H9 (cell line): ENCODE measurements around the gene GLRA1. TPM values are rescaled to one million over a fixed set of nuclear protein-coding genes. Genes with fewer than 3 reads are reported as not detected.
"Not testable (repeated sequence)": the region's sequence is repeated elsewhere in the genome, so short reads cannot be mapped to it uniquely, and the experiment has no call there.

Experiments
- DNase-seq: peaks from one replicate; pipeline ENCODE4 v3.0.0-alpha.2; 2017
- H2AFZ ChIP-seq: one replicate; pipeline ENCODE4 v1.6.1; 2013; ENCODE audit warnings: mild to moderate bottlenecking, low read length, control low read depth, moderate library complexity
- H2AK5ac ChIP-seq: 2 replicates; pipeline ENCODE4 v1.6.1; 2013; ENCODE audit warnings: low read length, control low read depth, mixed read lengths; ENCODE audit not compliant: insufficient read length
- H2BK120ac ChIP-seq: one replicate; pipeline ENCODE4 v1.6.1; 2013; ENCODE audit warnings: low read depth, mild to moderate bottlenecking, low read length, control low read depth, inconsistent platforms; ENCODE audit not compliant: poor library complexity, severe bottlenecking
- H2BK12ac ChIP-seq: 2 replicates; pipeline ENCODE4 v1.6.1; 2013; ENCODE audit warnings: low read length, control low read depth, mixed read lengths, low read depth; ENCODE audit not compliant: insufficient read length
- H2BK15ac ChIP-seq: 2 replicates; pipeline ENCODE4 v1.6.1; 2013; ENCODE audit warnings: low read depth, low read length, control low read depth
- H2BK20ac ChIP-seq: one replicate; pipeline ENCODE4 v1.6.1; 2013; ENCODE audit warnings: low read depth, mild to moderate bottlenecking, low read length, control low read depth, inconsistent platforms; ENCODE audit not compliant: poor library complexity, severe bottlenecking
- H2BK5ac ChIP-seq: 2 replicates; pipeline ENCODE4 v1.6.1; 2013; ENCODE audit warnings: low read length, control low read depth, mixed read lengths; ENCODE audit not compliant: insufficient read length
- H3K14ac ChIP-seq: 2 replicates; pipeline ENCODE4 v1.6.1; 2013; ENCODE audit warnings: low read length, control low read depth; ENCODE audit not compliant: insufficient read depth
- H3K18ac ChIP-seq: 2 replicates; pipeline ENCODE4 v1.6.1; 2013; ENCODE audit warnings: low read depth, mild to moderate bottlenecking, mixed read lengths, low read length, control low read depth; ENCODE audit not compliant: insufficient read length
- H3K23ac ChIP-seq: 2 replicates; pipeline ENCODE4 v1.6.1; 2013; ENCODE audit warnings: low read length, control low read depth, mixed read lengths, low read depth; ENCODE audit not compliant: insufficient read length
- H3K23me2 ChIP-seq: 2 replicates; pipeline ENCODE4 v1.6.1; 2013; ENCODE audit warnings: low read depth, mild to moderate bottlenecking, mixed read lengths, low read length, control low read depth; ENCODE audit not compliant: insufficient read length, poor library complexity, severe bottlenecking
- H3K27ac ChIP-seq: 2 replicates; pipeline ENCODE4 v1.5.1; 2013; ENCODE audit warnings: low read length, control low read depth, mixed read lengths, low read depth; ENCODE audit not compliant: insufficient read length
- H3K27me3 ChIP-seq: 2 replicates; pipeline ENCODE4 v1.6.1; 2013; ENCODE audit warnings: low read length, control low read depth, inconsistent platforms; ENCODE audit not compliant: insufficient read depth
- H3K4ac ChIP-seq: 2 replicates; pipeline ENCODE4 v1.6.1; 2013; ENCODE audit warnings: low read depth, mild to moderate bottlenecking, control low read depth, inconsistent platforms, low read length, moderate library complexity
- H3K4me1 ChIP-seq: 2 replicates; pipeline ENCODE4 v1.6.1; 2013; ENCODE audit warnings: low read length, control low read depth, inconsistent platforms; ENCODE audit not compliant: insufficient read depth
- H3K4me2 ChIP-seq: 2 replicates; pipeline ENCODE4 v1.6.1; 2013; ENCODE audit warnings: low read length, control low read depth, mixed read lengths; ENCODE audit not compliant: insufficient read length, insufficient read depth
- H3K56ac ChIP-seq: 2 replicates; pipeline ENCODE4 v1.6.1; 2013; ENCODE audit warnings: low read depth, mild to moderate bottlenecking, mixed read lengths, low read length, control low read depth; ENCODE audit not compliant: insufficient read length
- H3K79me1 ChIP-seq: 2 replicates; pipeline ENCODE4 v1.6.1; 2013; ENCODE audit warnings: low read depth, mild to moderate bottlenecking, moderate library complexity, low read length, control low read depth, inconsistent platforms; ENCODE audit not compliant: insufficient read depth, poor library complexity, severe bottlenecking
- H3K79me2 ChIP-seq: 2 replicates; pipeline ENCODE4 v1.6.1; 2013; ENCODE audit warnings: low read length, control low read depth, inconsistent platforms; ENCODE audit not compliant: insufficient read depth
- H3K9ac ChIP-seq: 2 replicates; pipeline ENCODE4 v1.6.1; 2013; ENCODE audit warnings: low read length, control low read depth, mixed read lengths; ENCODE audit not compliant: insufficient read length; ENCODE audit errors: extremely low read depth
- H3K9me3 ChIP-seq: one replicate; pipeline ENCODE4 v1.6.1; 2013; ENCODE audit warnings: low read depth, low read length, inconsistent platforms; ENCODE audit not compliant: control insufficient read depth
- H3T11ph ChIP-seq: one replicate; pipeline ENCODE4 v1.6.1; 2013; ENCODE audit warnings: mild to moderate bottlenecking, low read length, control low read depth, inconsistent platforms
- H4K20me1 ChIP-seq: one replicate; pipeline ENCODE4 v1.6.1; 2013; ENCODE audit not compliant: control insufficient read depth, insufficient read length, insufficient read depth
- H4K5ac ChIP-seq: 2 replicates; pipeline ENCODE4 v1.6.1; 2013; ENCODE audit warnings: low read depth, mild to moderate bottlenecking, mixed read lengths, low read length, control low read depth; ENCODE audit not compliant: insufficient read length
- H4K8ac ChIP-seq: replicated peaks from 2 replicates; pipeline ENCODE4 v1.6.1; 2013; ENCODE audit warnings: low read length, control low read depth, mixed read lengths, low read depth; ENCODE audit not compliant: insufficient read length
- H4K91ac ChIP-seq: 2 replicates; pipeline ENCODE4 v1.6.1; 2013; ENCODE audit warnings: low read depth, mild to moderate bottlenecking, moderate library complexity, mixed read lengths, low read length, control low read depth; ENCODE audit not compliant: insufficient read length
- H3K27ac Mint-ChIP-seq, 3 experiments: 2 replicates in 2 of 3; 3 replicates in 1 of 3; pipeline ENCODE4 v1.8.0; 2020 to 2021; ENCODE audit warnings: mixed read lengths in 3 of 3, mild to moderate bottlenecking in 1 of 3, moderate library complexity in 1 of 3
- H3K27me3 Mint-ChIP-seq: 2 replicates; pipeline ENCODE4 v1.8.0; 2021; ENCODE audit warnings: low read depth, mild to moderate bottlenecking, moderate library complexity, mixed read lengths
- H3K36me3 Mint-ChIP-seq, 3 experiments: 2 replicates in 2 of 3; 3 replicates in 1 of 3; pipeline ENCODE4 v1.8.0; 2020 to 2021; ENCODE audit warnings: low read depth in 3 of 3, mixed read lengths in 3 of 3; ENCODE audit not compliant: insufficient read depth in 1 of 3
- H3K4me1 Mint-ChIP-seq, 2 experiments: 2 replicates each; pipeline ENCODE4 v1.8.0; 2020; ENCODE audit warnings: mixed read lengths in 2 of 2
- H3K4me3 Mint-ChIP-seq, 2 experiments: 2 replicates in 1 of 2; 3 replicates in 1 of 2; pipeline ENCODE4 v1.8.0; 2020 to 2021; ENCODE audit warnings: mild to moderate bottlenecking in 2 of 2, mixed read lengths in 2 of 2, moderate library complexity in 1 of 2
- H3K9me3 Mint-ChIP-seq, 2 experiments: 2 replicates in 1 of 2; 3 replicates in 1 of 2; pipeline ENCODE4 v1.8.0; 2020; ENCODE audit warnings: mild to moderate bottlenecking in 2 of 2, mixed read lengths in 2 of 2, moderate library complexity in 1 of 2
- WGBS: extraction: QIAGEN DNeasy Blood & Tissue Kit; methylation state at CpG from one replicate; pipeline ENCODE4 v1.1.7; 2013; ENCODE audit warnings: missing lambda C conversion rate, low lambda C conversion rate, mixed read lengths; ENCODE audit not compliant: insufficient read length; ENCODE audit errors: extremely low coverage; 5-methylcytosine and 5-hydroxymethylcytosine counted together
- total RNA-seq: library from RNA; stranded (reverse); gene quantifications from 2 replicates; pipeline ENCODE4 v1.2.1, GENCODE V29; 2021
- TF ChIP-seq, protein P1 (sequence below): fragments of 200-600 bp; sonication (generic); conservative IDR thresholded peaks from 3 replicates; pipeline ENCODE4 v1.8.0; 2021; ENCODE audit warnings: antibody characterized with exemption, mild to moderate bottlenecking

The GLRA1 gene
- total RNA-seq, 1 experiment from 2014 or later = not detected

DNA sequence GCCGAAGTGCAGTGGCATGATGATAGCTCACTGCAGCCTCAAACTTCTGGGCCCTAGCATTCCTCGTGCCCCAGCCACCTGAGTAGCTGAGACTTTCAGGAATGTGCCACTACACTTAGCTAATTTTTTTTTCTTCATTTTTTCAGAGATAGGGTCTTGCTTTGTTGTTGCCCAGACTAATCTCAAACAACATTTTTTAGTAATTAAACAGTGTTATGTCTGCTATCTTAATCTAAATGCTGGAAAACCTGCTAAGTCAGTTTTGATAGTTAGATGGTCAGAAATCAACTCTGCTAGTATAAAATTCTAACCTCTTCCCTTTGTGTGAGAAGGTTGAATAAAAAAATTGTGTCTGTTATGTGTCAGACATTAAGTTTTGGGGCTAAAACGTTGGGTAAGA, 140.5 kb downstream of the GLRA1 start:
- H3K4me1 ChIP-seq = no peaks in the 10 kb centered on the region; the same call in 1 of the 2 replicates
- no peaks in the 10 kb centered on the region for H4K20me1 ChIP-seq
- H3K27me3 ChIP-seq = no peaks in the 10 kb centered on the region
- H2BK15ac ChIP-seq = no peak overlapping the region
- no peak overlapping the region for H2AFZ ChIP-seq
- H3T11ph ChIP-seq = no peak overlapping the region
- no peak overlapping the region for H4K5ac ChIP-seq
- H3K27ac ChIP-seq = no peak overlapping the region
- H2BK120ac ChIP-seq = no peak overlapping the region
- H3K9ac ChIP-seq = no peak overlapping the region
- no peak overlapping the region for H3K23ac ChIP-seq
- H3K23me2 ChIP-seq = no peaks in the 10 kb centered on the region
- no peak overlapping the region for H2AK5ac ChIP-seq
- H2BK12ac ChIP-seq = no peak overlapping the region
- H3K27ac Mint-ChIP-seq = no peak overlapping the region
- no peak overlapping the region for H4K8ac ChIP-seq
- H3K14ac ChIP-seq = no peak overlapping the region
- no peak overlapping the region for H3K4me3 Mint-ChIP-seq
- no peak overlapping the region for H2BK20ac ChIP-seq
- H4K91ac ChIP-seq = no peak overlapping the region
- peaks cover 69% of the 10 kb centered on the region for H3K79me2 ChIP-seq
- H3K27me3 Mint-ChIP-seq = no peaks in the 10 kb centered on the region
- H3K4me1 Mint-ChIP-seq = peaks cover 39 to 40% of the 10 kb centered on the region in 2 experiments
- no peak overlapping the region for H3K56ac ChIP-seq
- H3K9me3 ChIP-seq = no peaks in the 10 kb centered on the region
- H3K9me3 Mint-ChIP-seq = no peaks in the 10 kb centered on the region
- no peak overlapping the region for H3K4me2 ChIP-seq
- H3K4ac ChIP-seq = no peak overlapping the region
- DNase-seq = no peak
- WGBS = no CpG with 5 or more reads among the region's 3 CpGs
- TF ChIP-seq, protein P1, sequence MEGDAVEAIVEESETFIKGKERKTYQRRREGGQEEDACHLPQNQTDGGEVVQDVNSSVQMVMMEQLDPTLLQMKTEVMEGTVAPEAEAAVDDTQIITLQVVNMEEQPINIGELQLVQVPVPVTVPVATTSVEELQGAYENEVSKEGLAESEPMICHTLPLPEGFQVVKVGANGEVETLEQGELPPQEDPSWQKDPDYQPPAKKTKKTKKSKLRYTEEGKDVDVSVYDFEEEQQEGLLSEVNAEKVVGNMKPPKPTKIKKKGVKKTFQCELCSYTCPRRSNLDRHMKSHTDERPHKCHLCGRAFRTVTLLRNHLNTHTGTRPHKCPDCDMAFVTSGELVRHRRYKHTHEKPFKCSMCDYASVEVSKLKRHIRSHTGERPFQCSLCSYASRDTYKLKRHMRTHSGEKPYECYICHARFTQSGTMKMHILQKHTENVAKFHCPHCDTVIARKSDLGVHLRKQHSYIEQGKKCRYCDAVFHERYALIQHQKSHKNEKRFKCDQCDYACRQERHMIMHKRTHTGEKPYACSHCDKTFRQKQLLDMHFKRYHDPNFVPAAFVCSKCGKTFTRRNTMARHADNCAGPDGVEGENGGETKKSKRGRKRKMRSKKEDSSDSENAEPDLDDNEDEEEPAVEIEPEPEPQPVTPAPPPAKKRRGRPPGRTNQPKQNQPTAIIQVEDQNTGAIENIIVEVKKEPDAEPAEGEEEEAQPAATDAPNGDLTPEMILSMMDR = no peak
- no peak overlapping the region for H3K18ac ChIP-seq
- no peak overlapping the region for H2BK5ac ChIP-seq
- H3K79me1 ChIP-seq = peaks cover 3% of the 10 kb centered on the region
- H3K36me3 Mint-ChIP-seq = peaks cover 16 to 37% (median 30%) of the 10 kb centered on the region in 3 experiments

DNA sequence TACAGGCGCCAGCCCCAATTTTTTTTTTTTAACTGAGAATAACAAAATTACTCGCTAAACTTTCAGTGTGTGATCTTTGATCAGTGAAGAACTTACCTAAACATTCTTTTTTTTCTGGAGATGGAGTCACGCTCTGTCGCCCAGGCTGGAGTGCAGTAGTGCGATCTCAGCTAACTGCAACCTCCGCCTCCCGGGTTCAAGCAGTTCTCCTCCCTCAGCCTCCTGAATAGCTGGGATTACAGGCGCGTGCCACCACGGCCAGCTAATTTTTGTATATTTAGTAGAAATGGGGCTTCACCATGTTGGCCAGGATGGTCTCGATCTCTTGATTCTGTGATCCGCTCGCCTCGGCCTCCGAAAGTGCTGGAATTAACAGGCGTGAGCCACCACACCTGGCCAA, 141.0 kb downstream of the GLRA1 start:
- not testable (repeated sequence) for H4K20me1 ChIP-seq, H2BK12ac ChIP-seq

More for the DNA sequence above, 141.0 kb downstream of the GLRA1 start:
- not testable (repeated sequence) for H3K4ac ChIP-seq, H3K9me3 Mint-ChIP-seq, H3K4me3 Mint-ChIP-seq, H4K8ac ChIP-seq, H2BK20ac ChIP-seq, H2BK15ac ChIP-seq, H3T11ph ChIP-seq, H3K4me2 ChIP-seq, H3K4me1 ChIP-seq, H3K27ac ChIP-seq, H3K27ac Mint-ChIP-seq, H2AFZ ChIP-seq, H4K5ac ChIP-seq, H3K9ac ChIP-seq, H2BK120ac ChIP-seq, H3K23ac ChIP-seq, H3K9me3 ChIP-seq, DNase-seq, H3K27me3 Mint-ChIP-seq, H2AK5ac ChIP-seq, H3K14ac ChIP-seq, H3K56ac ChIP-seq, H3K23me2 ChIP-seq, H3K18ac ChIP-seq, H3K79me1 ChIP-seq, H2BK5ac ChIP-seq, H4K91ac ChIP-seq, H3K27me3 ChIP-seq
- Mint-ChIP-seq H3K36me3 (peaks cover 13 to 37% (median 30%) of the 10 kb centered on the region in 3 experiments), H3K4me1 (peaks cover 44 to 45% of the 10 kb centered on the region in 2 experiments)
- H3K79me2 ChIP-seq = peaks cover 73% of the 10 kb centered on the region
- WGBS = no CpG with 5 or more reads among the region's 16 CpGs
